HepG2 (cell line): ENCODE measurements around the gene HYCC1. TPM values are rescaled to one million over a fixed set of nuclear protein-coding genes. Genes with fewer than 3 reads are reported as not detected.

ENCODE experiments used
- ATAC-seq: fragments of 200-7000 bp; cut with Tn5 transposase; 3 replicates; pipeline ENCODE4 v1.9.1; 2020; ENCODE audit warnings: mild to moderate bottlenecking, moderate library complexity
- BruUV-seq: library from RNA; stranded (reverse); fragments of 400-500 nt; replicated peaks from 2 replicates; lab custom pipeline; 2021; lab: Mats Ljungman, UMichigan
- CTCF ChIA-PET: fragments of 300-600 bp; formaldehyde crosslinking; extraction: SDS; loops from one replicate; lab custom pipeline; 2021; ENCODE audit warnings: low total read pairs, inconsistent platforms, low intra/inter-chr PET ratio; lab: Yijun Ruan, JAX
- POLR2A ChIA-PET: fragments of 350-600 bp; sonication (Branson Sonifier 250); formaldehyde crosslinking; loops from one replicate; lab custom pipeline; 2020; ENCODE audit warnings: antibody characterized with exemption, inconsistent platforms; lab: Yijun Ruan, JAX
- DNase-seq: peaks from one replicate; pipeline ENCODE4 v3.0.0-alpha.2; 2015; ENCODE audit warnings: low spot score
- FAIRE-seq: peaks from 3 replicates; lab custom pipeline; 2011; peaks lifted over from hg19 to GRCh38; lab: Jason Lieb, UNC
- H2AFZ ChIP-seq: one replicate; pipeline ENCODE4 v1.6.1; 2011; ENCODE audit warnings: low read length, inconsistent platforms
- H3K27ac ChIP-seq: fragments of 300-600 bp; 3 replicates; pipeline ENCODE4 v1.8.0; 2011; ENCODE audit warnings: mixed run types, mild to moderate bottlenecking, mixed read lengths, low read length, inconsistent platforms; ENCODE audit not compliant: insufficient read depth; ENCODE audit errors: extremely low read length
- H3K27me3 ChIP-seq, 2 experiments: fragments of 200-600 bp in 1 of 2; 2 replicates in 1 of 2; 3 replicates in 1 of 2; pipeline versions ENCODE4 v1.6.0 to v1.8.0; 2011; ENCODE audit warnings: low read length in 2 of 2, mild to moderate bottlenecking in 2 of 2, moderate library complexity in 2 of 2, inconsistent platforms in 1 of 2; ENCODE audit not compliant: insufficient read depth in 2 of 2, control insufficient read depth in 1 of 2
- H3K36me3 ChIP-seq, 2 experiments: fragments of 200-600 bp in 1 of 2; replicated peaks in 1 of 2; 2 replicates in 1 of 2; 3 replicates in 1 of 2; pipeline versions ENCODE4 v1.5.1 to v1.8.0; 2011; ENCODE audit warnings: low read length in 2 of 2, inconsistent platforms in 1 of 2; ENCODE audit not compliant: insufficient read depth in 2 of 2, control insufficient read depth in 1 of 2
- H3K4me1 ChIP-seq: 2 replicates; pipeline ENCODE4 v1.5.1; 2012; ENCODE audit warnings: low read length, inconsistent platforms; ENCODE audit not compliant: insufficient read depth
- H3K4me2 ChIP-seq: 2 replicates; pipeline ENCODE4 v1.6.0; 2011; ENCODE audit warnings: low read depth, low read length, inconsistent platforms
- H3K4me3 ChIP-seq, 3 experiments: fragments of 200-600 bp in 1 of 3; sonication (generic), shearing (Covaris generic) in 1 of 3; replicated peaks in 1 of 3; 2 replicates each; pipeline ENCODE4 v1.5.1; 2011 to 2016; ENCODE audit warnings: low read length in 3 of 3, inconsistent platforms in 2 of 3, low read depth in 2 of 3, mild to moderate bottlenecking in 2 of 3, control low read depth in 1 of 3, mixed read lengths in 1 of 3; ENCODE audit not compliant: insufficient read depth in 1 of 3
- H3K79me2 ChIP-seq: one replicate; pipeline ENCODE4 v1.6.1; 2011; ENCODE audit warnings: low read length, inconsistent platforms; ENCODE audit not compliant: insufficient read depth
- H3K9ac ChIP-seq: 2 replicates; pipeline ENCODE4 v1.6.0; 2011; ENCODE audit warnings: mild to moderate bottlenecking, low read depth, low read length, inconsistent platforms; ENCODE audit not compliant: insufficient read depth
- H3K9me3 ChIP-seq: 2 replicates; pipeline ENCODE4 v1.5.1; 2012; ENCODE audit warnings: mild to moderate bottlenecking, low read length
- H4K20me1 ChIP-seq: 2 replicates; pipeline ENCODE4 v1.6.0; 2011; ENCODE audit warnings: inconsistent platforms, mild to moderate bottlenecking, low read length, moderate library complexity; ENCODE audit not compliant: insufficient read depth
- AKAP8 ChIP-seq: sonication (generic); formaldehyde crosslinking; IDR thresholded peaks from 2 replicates; pipeline ENCODE4 v1.5.1; 2020; ENCODE audit warnings: mild to moderate bottlenecking, missing genetic modification reagents
- DNMT1 ChIP-seq: sonication (generic); formaldehyde crosslinking; IDR thresholded peaks from 2 replicates; pipeline ENCODE4 v1.5.1; 2020; ENCODE audit warnings: mild to moderate bottlenecking, missing genetic modification reagents
- HMGA1 ChIP-seq: sonication (generic); formaldehyde crosslinking; conservative IDR thresholded peaks from 2 replicates; pipeline ENCODE4 v1.4.0; 2020; ENCODE audit warnings: missing genetic modification reagents
- PHF5A ChIP-seq: IDR thresholded peaks from one replicate; pipeline ENCODE4 v1.6.1; 2018; ENCODE audit warnings: low read depth, missing genetic modification reagents; ENCODE audit not compliant: unreplicated experiment
- RBM39 ChIP-seq: fragments of 200-400 bp; formaldehyde crosslinking; IDR thresholded peaks from one replicate; pipeline ENCODE4 v1.6.1; 2018; ENCODE audit warnings: antibody characterized with exemption, mild to moderate bottlenecking, low read depth, low read length; ENCODE audit not compliant: poor library complexity, severe bottlenecking
- ZFP36L2 ChIP-seq: sonication (generic); formaldehyde crosslinking; IDR thresholded peaks from 2 replicates; pipeline ENCODE4 v1.4.0; 2020; ENCODE audit warnings: missing genetic modification reagents
- ZNF230 ChIP-seq: sonication (generic); formaldehyde crosslinking; IDR thresholded peaks from 2 replicates; pipeline ENCODE4 v1.4.0; 2020; ENCODE audit warnings: mild to moderate bottlenecking, missing genetic modification reagents
- ZNF264 ChIP-seq: sonication (generic); formaldehyde crosslinking; IDR thresholded peaks from 2 replicates; pipeline ENCODE4 v1.4.0; 2020; ENCODE audit warnings: missing genetic modification reagents
- ZNF646 ChIP-seq: sonication (generic); formaldehyde crosslinking; IDR thresholded peaks from 2 replicates; pipeline ENCODE4 v1.9.0; 2021; ENCODE audit warnings: mild to moderate bottlenecking, missing genetic modification reagents
- ZNF761 ChIP-seq: sonication (generic); formaldehyde crosslinking; conservative IDR thresholded peaks from 2 replicates; pipeline ENCODE4 v1.4.0; 2020; ENCODE audit warnings: mild to moderate bottlenecking, missing genetic modification reagents
- WGBS: methylation state at CpG from one replicate; pipeline ENCODE4 v1.1.6; 2017; ENCODE audit warnings: low lambda C conversion rate; 5-methylcytosine and 5-hydroxymethylcytosine counted together
- in situ Hi-C: cut with HindIII; loops from 2 replicates; pipeline ENCODE4 v1.10.0; 2017; ENCODE audit warnings: low pct_unique_long_range_greater_than_20kb; ENCODE audit not compliant: extremely low pct_ligation_motif_present
- intact Hi-C: fragments of 100-400 bp; cut with micrococcal nuclease; formaldehyde crosslinking; loops from one replicate; pipeline ENCODE4 v1.10.0; 2022; ENCODE audit not compliant: unreplicated experiment
- polyA plus RNA-seq, 8 experiments: library from polyadenylated mRNA; depleted of rRNA in 3 of 8; stranded (reverse) in 7 of 8; unstranded in 1 of 8; fragments of >200 nt; fragmentation: Illumina TruSeq in 4 of 8; extraction: Trizol in 4 of 8; gene quantifications; 2 replicates each; pipeline versions ENCODE4 v1.2.1 to v1.2.3, GENCODE V29; 2011 to 2016; ENCODE audit warnings: low read depth in 4 of 8, missing spikeins in 1 of 8, mixed read lengths in 1 of 8; ENCODE audit not compliant: insufficient read depth in 1 of 8
- total RNA-seq, 5 experiments: library from RNA; depleted of rRNA; stranded (reverse); fragments of >200 nt; fragmentation: Illumina TruSeq; extraction: Trizol; gene quantifications; 2 replicates each; pipeline ENCODE4 v1.2.3, GENCODE V29; 2016; ENCODE audit warnings: low read depth in 1 of 5
- TF ChIP-seq, protein P1 (sequence below): sonication (generic); formaldehyde crosslinking; IDR thresholded peaks from 2 replicates; pipeline ENCODE4 v1.4.0; 2020; ENCODE audit warnings: mild to moderate bottlenecking, missing genetic modification reagents

Gene HYCC1
- total and polyA plus RNA-seq, 2 of the 13 experiments (the other 11 are each of a cell fraction or from before 2014, with no cell fraction given), result 9.5 to 41.8 TPM

GRCh38 chr7:22998519-22998896, 15.4 kb downstream of the HYCC1 start (continued):
- TF ChIP-seq, protein P1, sequence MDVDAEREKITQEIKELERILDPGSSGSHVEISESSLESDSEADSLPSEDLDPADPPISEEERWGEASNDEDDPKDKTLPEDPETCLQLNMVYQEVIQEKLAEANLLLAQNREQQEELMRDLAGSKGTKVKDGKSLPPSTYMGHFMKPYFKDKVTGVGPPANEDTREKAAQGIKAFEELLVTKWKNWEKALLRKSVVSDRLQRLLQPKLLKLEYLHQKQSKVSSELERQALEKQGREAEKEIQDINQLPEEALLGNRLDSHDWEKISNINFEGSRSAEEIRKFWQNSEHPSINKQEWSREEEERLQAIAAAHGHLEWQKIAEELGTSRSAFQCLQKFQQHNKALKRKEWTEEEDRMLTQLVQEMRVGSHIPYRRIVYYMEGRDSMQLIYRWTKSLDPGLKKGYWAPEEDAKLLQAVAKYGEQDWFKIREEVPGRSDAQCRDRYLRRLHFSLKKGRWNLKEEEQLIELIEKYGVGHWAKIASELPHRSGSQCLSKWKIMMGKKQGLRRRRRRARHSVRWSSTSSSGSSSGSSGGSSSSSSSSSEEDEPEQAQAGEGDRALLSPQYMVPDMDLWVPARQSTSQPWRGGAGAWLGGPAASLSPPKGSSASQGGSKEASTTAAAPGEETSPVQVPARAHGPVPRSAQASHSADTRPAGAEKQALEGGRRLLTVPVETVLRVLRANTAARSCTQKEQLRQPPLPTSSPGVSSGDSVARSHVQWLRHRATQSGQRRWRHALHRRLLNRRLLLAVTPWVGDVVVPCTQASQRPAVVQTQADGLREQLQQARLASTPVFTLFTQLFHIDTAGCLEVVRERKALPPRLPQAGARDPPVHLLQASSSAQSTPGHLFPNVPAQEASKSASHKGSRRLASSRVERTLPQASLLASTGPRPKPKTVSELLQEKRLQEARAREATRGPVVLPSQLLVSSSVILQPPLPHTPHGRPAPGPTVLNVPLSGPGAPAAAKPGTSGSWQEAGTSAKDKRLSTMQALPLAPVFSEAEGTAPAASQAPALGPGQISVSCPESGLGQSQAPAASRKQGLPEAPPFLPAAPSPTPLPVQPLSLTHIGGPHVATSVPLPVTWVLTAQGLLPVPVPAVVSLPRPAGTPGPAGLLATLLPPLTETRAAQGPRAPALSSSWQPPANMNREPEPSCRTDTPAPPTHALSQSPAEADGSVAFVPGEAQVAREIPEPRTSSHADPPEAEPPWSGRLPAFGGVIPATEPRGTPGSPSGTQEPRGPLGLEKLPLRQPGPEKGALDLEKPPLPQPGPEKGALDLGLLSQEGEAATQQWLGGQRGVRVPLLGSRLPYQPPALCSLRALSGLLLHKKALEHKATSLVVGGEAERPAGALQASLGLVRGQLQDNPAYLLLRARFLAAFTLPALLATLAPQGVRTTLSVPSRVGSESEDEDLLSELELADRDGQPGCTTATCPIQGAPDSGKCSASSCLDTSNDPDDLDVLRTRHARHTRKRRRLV (CRISPR knock-in tag), result no peak
- no peak for TF ChIP-seq ZNF264 (CRISPR knock-in tag)
- TF ChIP-seq ZFP36L2 (CRISPR knock-in tag), result no peak
- no peak for TF ChIP-seq AKAP8 (CRISPR knock-in tag)
- no peak for TF ChIP-seq RBM39
- no peak for TF ChIP-seq ZNF761 (CRISPR knock-in tag)

- no peak overlapping the region for H2AFZ ChIP-seq
- intact Hi-C loops (no loop called here), in situ Hi-C loops (no loop called here)
- no peak for TF ChIP-seq ZNF646 (CRISPR knock-in tag)
- no peak for TF ChIP-seq ZNF230 (CRISPR knock-in tag)
- no peak for TF ChIP-seq DNMT1
- no peak for TF ChIP-seq HMGA1
- no peak for TF ChIP-seq PHF5A (CRISPR knock-in tag)
- H3K4me2 ChIP-seq, result no peak overlapping the region
- 95% methylated on average over 2 of the region's 2 CpGs for WGBS
- no peak overlapping the region for H3K4me3 ChIP-seq
- H4K20me1 ChIP-seq, result no peaks in the 10 kb centered on the region
- no TSS peak for BruUV-seq
- H3K79me2 ChIP-seq, result peaks cover 23% of the 10 kb centered on the region
- H3K9ac ChIP-seq, result no peak overlapping the region
- no peaks in the 10 kb centered on the region for H3K9me3 ChIP-seq
- FAIRE-seq, result no peak
- no peaks in the 10 kb centered on the region for H3K36me3 ChIP-seq
- no peak for DNase-seq
- no peak for ATAC-seq
- H3K4me1 ChIP-seq, result no peaks in the 10 kb centered on the region
- ChIA-PET CTCF (no interaction called here), POLR2A (no interaction called here)
- H3K27me3 ChIP-seq, result no peaks in the 10 kb centered on the region
- H3K27ac ChIP-seq, result no peak overlapping the region
These were observed 15.9 kb downstream of the HYCC1 start for GRCh38 chr7:22997871-22998518.
